ENCODE data around the gene SPG21. TPM values are rescaled to one million over a fixed set of nuclear protein-coding genes. Genes with fewer than 3 reads are reported as not detected.
A peak's percentile ranks its signal among the peaks of the same experiment; 100 is the strongest.

Gene SPG21
- total and polyA plus RNA-seq, 11 donors: 34.9 to 70.3 (median 48.7) TPM

- H3K4me1 ChIP-seq: no peaks in the 10 kb centered on the region
- H3K4me3 ChIP-seq: no peak overlapping the region
- intact Hi-C loops (cut with DNase I): no loop called here
- no peaks in the 10 kb centered on the region for H3K27me3 ChIP-seq
- 92 to 100% (median 96%) methylated on average over 2 of the region's 2 CpGs for WGBS, 4 donors
- peaks cover 0 to 20% (median 19%) of the 10 kb centered on the region in 9 donors for H3K36me3 ChIP-seq
- DNase-seq: no peak
- TF ChIP-seq CTCF (IDR thresholded peaks at IDR 0.05) (no peak), POLR2A (IDR thresholded peaks at IDR 0.05) (no peak)
- no peak for ATAC-seq
- no peak overlapping the region for H3K27ac ChIP-seq
- no peaks in the 10 kb centered on the region for H3K9me3 ChIP-seq
These were observed 37.8 kb downstream of the SPG21 start for GRCh38 chr15:64951777-64952418.

- no peak overlapping the region for H3K27ac ChIP-seq
- no peak for ATAC-seq
- TF ChIP-seq CTCF (IDR thresholded peaks at IDR 0.05) (no peak), POLR2A (IDR thresholded peaks at IDR 0.05) (no peak)
- intact Hi-C loops (cut with DNase I): no loop called here
- no peaks in the 10 kb centered on the region for H3K4me1 ChIP-seq
- no peak overlapping the region for H3K4me3 ChIP-seq
- no peak for DNase-seq
- no peaks in the 10 kb centered on the region for H3K9me3 ChIP-seq
- 76 to 80% (median 79%) methylated on average over 6 of the region's 6 CpGs for WGBS, 4 donors
- H3K27me3 ChIP-seq: no peaks in the 10 kb centered on the region
- H3K36me3 ChIP-seq: peaks cover 0 to 10% (median 9%) of the 10 kb centered on the region in 9 donors
These were observed 38.8 kb downstream of the SPG21 start for GRCh38 chr15:64950888-64951287.

- no peaks in the 10 kb centered on the region for H3K4me1 ChIP-seq
- TF ChIP-seq POLR2A (IDR thresholded peaks at IDR 0.05) (no peak), CTCF (IDR thresholded peaks at IDR 0.05) (no peak)
- intact Hi-C loops (cut with DNase I): no loop called here
- no peaks in the 10 kb centered on the region for H3K9me3 ChIP-seq
- H3K36me3 ChIP-seq: no peaks in the 10 kb centered on the region
- peak in 1 of 4 donors; percentile 28 for ATAC-seq
- 90 to 96% (median 95%) methylated on average over 7 to 11 of the region's 11 CpGs for WGBS, 4 donors
- no peak overlapping the region for H3K4me3 ChIP-seq
- no peaks in the 10 kb centered on the region for H3K27me3 ChIP-seq
- DNase-seq: no peak
- no peak overlapping the region for H3K27ac ChIP-seq
These were observed 40.1 kb downstream of the SPG21 start for GRCh38 chr15:64949383-64950186.

- ATAC-seq (no peak), DNase-seq (no peak)
- WGBS, 4 donors: 71 to 78% (median 74%) methylated on average over 9 of the region's 9 CpGs
- Histone ChIP-seq H3K27ac (no peak overlapping the region), H3K9me3 (no peaks in the 10 kb centered on the region), H3K27me3 (no peaks in the 10 kb centered on the region), H3K4me3 (no peak overlapping the region), H3K36me3 (no peaks in the 10 kb centered on the region), H3K4me1 (no peaks in the 10 kb centered on the region)
- TF ChIP-seq POLR2A (IDR thresholded peaks at IDR 0.05): no peak
- TF ChIP-seq CTCF (IDR thresholded peaks at IDR 0.05): no peak
- intact Hi-C loops (cut with DNase I): no loop called here
These were observed 40.8 kb downstream of the SPG21 start for GRCh38 chr15:64948916-64949315.
